ENCODE data around the gene RBM38. TPM values are rescaled to one million over a fixed set of nuclear protein-coding genes. Genes with fewer than 3 reads are reported as not detected.

RBM38 gene
- total RNA-seq, 2 experiments from 2014 or later: 142 to 144 TPM

- H3K36me3 Mint-ChIP-seq: peaks cover 53% of the 10 kb centered on the region
- peak overlapping the region; percentile 96 for H3K27ac Mint-ChIP-seq
- peaks cover 54% of the 10 kb centered on the region for H3K4me1 Mint-ChIP-seq
- H3K27me3 Mint-ChIP-seq: no peaks in the 10 kb centered on the region
- no peaks in the 10 kb centered on the region for H3K9me3 Mint-ChIP-seq
- H3K4me3 Mint-ChIP-seq: peak overlapping the region; percentile 98
- peak; percentile 78 for DNase-seq
Observed at GRCh38 chr20:57392512-57393271, 1.5 kb downstream of the RBM38 start.

GRCh38 chr20:57393321-57394120 lies 2.3 kb downstream of the RBM38 start:
- Mint-ChIP-seq H3K9me3 (no peaks in the 10 kb centered on the region), H3K4me1 (peaks cover 59% of the 10 kb centered on the region), H3K27ac (peak overlapping the region; percentile 96), H3K36me3 (peaks cover 59% of the 10 kb centered on the region), H3K27me3 (no peaks in the 10 kb centered on the region), H3K4me3 (peak overlapping the region; percentile 98)
- DNase-seq: no peak

- Mint-ChIP-seq H3K27me3 (no peaks in the 10 kb centered on the region), H3K4me3 (peak overlapping the region; percentile 98), H3K27ac (peak overlapping the region; percentile 96), H3K9me3 (no peaks in the 10 kb centered on the region), H3K4me1 (peaks cover 67% of the 10 kb centered on the region), H3K36me3 (peaks cover 68% of the 10 kb centered on the region)
- no peak for DNase-seq
Observed at GRCh38 chr20:57394121-57395082, 3.2 kb downstream of the RBM38 start.

GRCh38 chr20:57395111-57395966 lies 4.1 kb downstream of the RBM38 start:
- Mint-ChIP-seq H3K4me1 (peaks cover 69% of the 10 kb centered on the region), H3K27me3 (no peaks in the 10 kb centered on the region), H3K9me3 (no peaks in the 10 kb centered on the region), H3K36me3 (peaks cover 71% of the 10 kb centered on the region), H3K4me3 (peak overlapping the region; percentile 45), H3K27ac (peak overlapping the region; percentile 99)
- DNase-seq: no peak

- Mint-ChIP-seq H3K27ac (peak overlapping the region; percentile 99), H3K27me3 (no peaks in the 10 kb centered on the region), H3K4me3 (peak overlapping the region; percentile 86), H3K9me3 (no peaks in the 10 kb centered on the region), H3K36me3 (peaks cover 82% of the 10 kb centered on the region), H3K4me1 (peaks cover 75% of the 10 kb centered on the region)
- no peak for DNase-seq
Observed at GRCh38 chr20:57396212-57396983, 5.2 kb downstream of the RBM38 start.

- Mint-ChIP-seq H3K36me3 (peaks cover 87% of the 10 kb centered on the region), H3K4me3 (peak overlapping the region; percentile 86), H3K27ac (peak overlapping the region; percentile 99), H3K9me3 (no peaks in the 10 kb centered on the region), H3K27me3 (no peaks in the 10 kb centered on the region), H3K4me1 (peaks cover 83% of the 10 kb centered on the region)
- peak; percentile 42 for DNase-seq
Observed at GRCh38 chr20:57396984-57397692, 5.9 kb downstream of the RBM38 start.

GRCh38 chr20:57397693-57398108 lies 6.5 kb downstream of the RBM38 start:
- H3K4me1 Mint-ChIP-seq: peaks cover 85% of the 10 kb centered on the region
- peak overlapping the region; percentile 86 for H3K4me3 Mint-ChIP-seq
- H3K36me3 Mint-ChIP-seq: peaks cover 83% of the 10 kb centered on the region
- peak; percentile 44 for DNase-seq
- no peaks in the 10 kb centered on the region for H3K27me3 Mint-ChIP-seq
- H3K27ac Mint-ChIP-seq: peak overlapping the region; percentile 99
- H3K9me3 Mint-ChIP-seq: no peaks in the 10 kb centered on the region

GRCh38 chr20:57398231-57398821 lies 7.1 kb downstream of the RBM38 start:
- peaks cover 81% of the 10 kb centered on the region for H3K36me3 Mint-ChIP-seq
- H3K9me3 Mint-ChIP-seq: no peaks in the 10 kb centered on the region
- peak overlapping the region; percentile 99 for H3K27ac Mint-ChIP-seq
- peak; percentile 89 for DNase-seq
- H3K4me1 Mint-ChIP-seq: peaks cover 82% of the 10 kb centered on the region
- H3K4me3 Mint-ChIP-seq: peak overlapping the region; percentile 86
- no peaks in the 10 kb centered on the region for H3K27me3 Mint-ChIP-seq

- H3K27me3 Mint-ChIP-seq: no peaks in the 10 kb centered on the region
- H3K27ac Mint-ChIP-seq: peak overlapping the region; percentile 99
- H3K4me3 Mint-ChIP-seq: peak overlapping the region; percentile 86
- peaks cover 75% of the 10 kb centered on the region for H3K4me1 Mint-ChIP-seq
- H3K9me3 Mint-ChIP-seq: no peaks in the 10 kb centered on the region
- H3K36me3 Mint-ChIP-seq: peaks cover 77% of the 10 kb centered on the region
- no peak for DNase-seq
Observed at GRCh38 chr20:57398901-57399535, 7.8 kb downstream of the RBM38 start.

- Mint-ChIP-seq H3K4me1 (peaks cover 70% of the 10 kb centered on the region), H3K27me3 (no peaks in the 10 kb centered on the region), H3K36me3 (peaks cover 70% of the 10 kb centered on the region), H3K27ac (peak overlapping the region; percentile 99), H3K9me3 (no peaks in the 10 kb centered on the region), H3K4me3 (peak overlapping the region; percentile 86)
- DNase-seq: peak; percentile 78
Observed at GRCh38 chr20:57399587-57400155, 8.5 kb downstream of the RBM38 start.

- Mint-ChIP-seq H3K4me3 (peak overlapping the region; percentile 86), H3K27ac (peak overlapping the region; percentile 99), H3K4me1 (peaks cover 65% of the 10 kb centered on the region), H3K36me3 (peaks cover 70% of the 10 kb centered on the region), H3K27me3 (no peaks in the 10 kb centered on the region), H3K9me3 (no peaks in the 10 kb centered on the region)
- DNase-seq: no peak
Observed at GRCh38 chr20:57400231-57400701, 9.1 kb downstream of the RBM38 start.
